ENCODE measurements around the gene PRKCH.

The PRKCH gene

GRCh38 chr14:61476105-61476753 is 154.8 kb downstream of the PRKCH start:
- H3K9ac ChIP-seq (ENCODE audit: low read length), result no peak overlapping the region
- H3K27me3 ChIP-seq (ENCODE audit: control insufficient read depth, insufficient read depth, low read length), result no peaks in the 10 kb centered on the region
- no peak overlapping the region for H3K27ac ChIP-seq (ENCODE audit: low read depth, low read length)
- 0 out of 2 replicates have a peak, but pooled peaks cover 13% of the 10 kb centered on the region for H3K4me1 ChIP-seq (ENCODE audit: control insufficient read depth, insufficient read depth, low read length)
- H3K9me3 ChIP-seq (ENCODE audit: control insufficient read depth, insufficient read depth, low read depth, low read length), result no peaks in the 10 kb centered on the region
- H3K36me3 ChIP-seq (ENCODE audit: control insufficient read depth, insufficient read depth, low read length), result no peaks in the 10 kb centered on the region
- H3K4me3 ChIP-seq (ENCODE audit: low read depth, low read length), result no peak overlapping the region

DNA sequence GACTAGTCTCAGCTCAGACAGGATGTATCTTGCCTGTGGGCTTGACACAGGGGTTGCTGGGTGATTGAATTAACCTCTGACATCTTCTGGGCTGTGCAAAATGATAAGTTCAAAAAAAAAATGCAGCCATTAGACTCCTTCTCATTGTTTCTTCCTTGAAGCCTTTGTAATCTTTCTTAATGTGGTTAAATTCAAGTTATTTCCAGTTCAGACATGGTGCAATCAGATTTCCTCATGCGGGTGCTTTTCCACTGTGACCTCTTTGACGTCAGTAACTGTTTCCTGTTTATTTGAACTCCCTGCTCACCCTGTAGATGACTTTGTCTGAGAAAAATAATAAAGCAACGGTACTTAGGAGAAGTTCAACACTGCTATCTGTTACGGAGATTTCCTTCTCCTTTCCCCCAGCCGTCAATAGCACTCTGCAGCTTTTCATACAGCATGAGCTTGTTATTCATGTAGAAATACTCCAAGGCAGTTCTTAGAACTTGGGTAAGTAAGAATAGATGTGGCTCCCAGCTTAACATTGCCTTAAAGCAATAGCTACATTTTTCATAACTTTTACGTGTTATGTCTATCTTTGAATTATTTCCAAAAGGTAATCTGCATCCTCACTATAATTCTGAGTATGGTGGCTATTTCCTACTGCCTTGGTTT is 155.5 kb downstream of the PRKCH start:
- Histone ChIP-seq H3K27me3 (ENCODE audit: control insufficient read depth, insufficient read depth, low read length) (no peaks in the 10 kb centered on the region), H3K36me3 (ENCODE audit: control insufficient read depth, insufficient read depth, low read length) (no peaks in the 10 kb centered on the region), H3K27ac (ENCODE audit: low read depth, low read length) (no peak overlapping the region), H3K9me3 (ENCODE audit: control insufficient read depth, insufficient read depth, low read depth, low read length) (no peaks in the 10 kb centered on the region), H3K4me1 (ENCODE audit: control insufficient read depth, insufficient read depth, low read length) (0 out of 2 replicates have a peak, but pooled peaks cover 7% of the 10 kb centered on the region), H3K4me3 (ENCODE audit: low read depth, low read length) (no peak overlapping the region), H3K9ac (ENCODE audit: low read length) (no peak overlapping the region)

- no peaks in the 10 kb centered on the region for H3K4me1 ChIP-seq (ENCODE audit: control insufficient read depth, insufficient read depth, low read length)
- no peak overlapping the region for H3K4me3 ChIP-seq (ENCODE audit: low read depth, low read length)
- H3K27ac ChIP-seq (ENCODE audit: low read depth, low read length), result no peak overlapping the region
- no peaks in the 10 kb centered on the region for H3K9me3 ChIP-seq (ENCODE audit: control insufficient read depth, insufficient read depth, low read depth, low read length)
- no peaks in the 10 kb centered on the region for H3K27me3 ChIP-seq (ENCODE audit: control insufficient read depth, insufficient read depth, low read length)
- no peaks in the 10 kb centered on the region for H3K36me3 ChIP-seq (ENCODE audit: control insufficient read depth, insufficient read depth, low read length)
- no peak overlapping the region for H3K9ac ChIP-seq (ENCODE audit: low read length)
These were observed 156.5 kb downstream of the PRKCH start for GRCh38 chr14:61477712-61478462.

GRCh38 chr14:61478971-61479473 is 157.6 kb downstream of the PRKCH start:
- Histone ChIP-seq H3K4me1 (ENCODE audit: control insufficient read depth, insufficient read depth, low read length) (no peaks in the 10 kb centered on the region), H3K27ac (ENCODE audit: low read depth, low read length) (no peak overlapping the region), H3K36me3 (ENCODE audit: control insufficient read depth, insufficient read depth, low read length) (no peaks in the 10 kb centered on the region), H3K27me3 (ENCODE audit: control insufficient read depth, insufficient read depth, low read length) (no peaks in the 10 kb centered on the region), H3K9ac (ENCODE audit: low read length) (no peak overlapping the region), H3K9me3 (ENCODE audit: control insufficient read depth, insufficient read depth, low read depth, low read length) (no peaks in the 10 kb centered on the region), H3K4me3 (ENCODE audit: low read depth, low read length) (no peak overlapping the region)

DNA sequence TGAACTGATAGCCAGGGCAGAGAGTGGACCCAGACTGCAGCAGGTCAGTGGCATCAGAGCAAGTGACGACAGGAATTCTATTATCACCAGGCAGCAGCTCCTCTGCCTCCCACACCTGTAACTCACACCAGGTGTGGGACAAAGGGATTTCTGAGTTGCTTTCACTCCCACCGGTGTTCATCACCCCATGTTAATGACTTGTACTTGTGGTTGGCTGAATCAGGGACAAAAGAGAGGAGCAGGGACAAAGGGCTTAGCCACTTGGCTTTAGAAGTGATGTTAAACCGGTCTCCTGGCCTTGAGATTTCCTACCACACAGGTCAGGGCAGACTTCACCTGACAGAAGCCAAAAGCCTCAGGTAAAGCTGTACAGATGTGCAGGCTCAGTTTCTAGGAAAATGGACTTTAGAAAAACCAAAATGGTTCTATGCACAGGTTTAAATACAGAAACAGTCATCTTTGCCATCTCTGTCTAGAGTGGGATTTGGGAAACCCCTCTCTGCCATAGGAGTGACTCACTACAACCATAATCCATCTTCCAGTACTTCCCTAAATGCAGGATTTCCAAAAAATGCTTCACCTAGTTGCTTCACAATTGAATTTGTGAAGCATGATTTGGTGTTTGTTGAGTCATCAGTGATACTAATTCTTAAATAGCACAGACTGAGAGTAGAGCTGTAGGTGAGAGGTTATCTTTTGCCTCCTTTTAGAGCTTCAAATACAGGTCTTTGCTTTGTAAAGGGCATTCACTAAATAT is 158.5 kb downstream of the PRKCH start:
- Histone ChIP-seq H3K9ac (ENCODE audit: low read length) (no peak overlapping the region), H3K9me3 (ENCODE audit: control insufficient read depth, insufficient read depth, low read depth, low read length) (no peaks in the 10 kb centered on the region), H3K27me3 (ENCODE audit: control insufficient read depth, insufficient read depth, low read length) (no peaks in the 10 kb centered on the region), H3K27ac (ENCODE audit: low read depth, low read length) (no peak overlapping the region), H3K4me3 (ENCODE audit: low read depth, low read length) (no peak overlapping the region), H3K36me3 (ENCODE audit: control insufficient read depth, insufficient read depth, low read length) (no peaks in the 10 kb centered on the region), H3K4me1 (ENCODE audit: control insufficient read depth, insufficient read depth, low read length) (no peaks in the 10 kb centered on the region)

DNA sequence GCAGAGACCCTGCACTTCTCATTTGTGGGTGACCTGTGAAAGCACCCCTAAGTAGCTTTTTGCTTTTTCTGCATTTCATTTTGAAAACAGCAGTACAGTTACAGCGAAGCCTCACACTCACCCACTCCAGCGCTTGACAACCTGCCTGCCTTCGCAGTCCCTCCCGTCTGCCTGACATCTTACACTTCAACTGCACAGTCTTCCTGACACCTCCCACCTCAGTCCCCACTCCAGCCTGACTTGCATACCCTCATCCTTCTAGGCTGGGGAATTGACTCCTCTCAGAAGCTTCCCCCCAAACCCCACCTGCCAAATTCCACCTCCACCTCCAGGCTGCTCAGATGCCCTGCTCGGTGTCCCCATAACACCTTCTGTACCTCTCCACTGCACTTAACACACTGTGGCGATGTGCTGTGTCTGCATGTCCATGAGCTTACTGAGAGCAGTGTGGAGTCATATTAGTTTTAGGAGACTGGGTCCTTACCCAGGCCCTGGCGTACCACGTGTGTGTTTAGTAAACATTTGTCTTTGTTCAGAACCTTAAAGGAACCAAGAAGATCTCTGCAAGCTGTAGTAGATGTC is 159.4 kb downstream of the PRKCH start:
- H3K9ac ChIP-seq (ENCODE audit: low read length), result no peak overlapping the region
- H3K9me3 ChIP-seq (ENCODE audit: control insufficient read depth, insufficient read depth, low read depth, low read length), result no peaks in the 10 kb centered on the region
- no peaks in the 10 kb centered on the region for H3K36me3 ChIP-seq (ENCODE audit: control insufficient read depth, insufficient read depth, low read length)
- H3K4me3 ChIP-seq (ENCODE audit: low read depth, low read length), result no peak overlapping the region
- H3K4me1 ChIP-seq (ENCODE audit: control insufficient read depth, insufficient read depth, low read length), result no peaks in the 10 kb centered on the region
- H3K27me3 ChIP-seq (ENCODE audit: control insufficient read depth, insufficient read depth, low read length), result no peaks in the 10 kb centered on the region
- H3K27ac ChIP-seq (ENCODE audit: low read depth, low read length), result no peak overlapping the region

- Histone ChIP-seq H3K9me3 (ENCODE audit: control insufficient read depth, insufficient read depth, low read depth, low read length) (no peaks in the 10 kb centered on the region), H3K36me3 (ENCODE audit: control insufficient read depth, insufficient read depth, low read length) (no peaks in the 10 kb centered on the region), H3K9ac (ENCODE audit: low read length) (no peak overlapping the region), H3K27me3 (ENCODE audit: control insufficient read depth, insufficient read depth, low read length) (no peaks in the 10 kb centered on the region), H3K4me3 (ENCODE audit: low read depth, low read length) (no peak overlapping the region), H3K4me1 (ENCODE audit: control insufficient read depth, insufficient read depth, low read length) (no peaks in the 10 kb centered on the region), H3K27ac (ENCODE audit: low read depth, low read length) (no peak overlapping the region)
These were observed 160.3 kb downstream of the PRKCH start for GRCh38 chr14:61481701-61482100.

DNA sequence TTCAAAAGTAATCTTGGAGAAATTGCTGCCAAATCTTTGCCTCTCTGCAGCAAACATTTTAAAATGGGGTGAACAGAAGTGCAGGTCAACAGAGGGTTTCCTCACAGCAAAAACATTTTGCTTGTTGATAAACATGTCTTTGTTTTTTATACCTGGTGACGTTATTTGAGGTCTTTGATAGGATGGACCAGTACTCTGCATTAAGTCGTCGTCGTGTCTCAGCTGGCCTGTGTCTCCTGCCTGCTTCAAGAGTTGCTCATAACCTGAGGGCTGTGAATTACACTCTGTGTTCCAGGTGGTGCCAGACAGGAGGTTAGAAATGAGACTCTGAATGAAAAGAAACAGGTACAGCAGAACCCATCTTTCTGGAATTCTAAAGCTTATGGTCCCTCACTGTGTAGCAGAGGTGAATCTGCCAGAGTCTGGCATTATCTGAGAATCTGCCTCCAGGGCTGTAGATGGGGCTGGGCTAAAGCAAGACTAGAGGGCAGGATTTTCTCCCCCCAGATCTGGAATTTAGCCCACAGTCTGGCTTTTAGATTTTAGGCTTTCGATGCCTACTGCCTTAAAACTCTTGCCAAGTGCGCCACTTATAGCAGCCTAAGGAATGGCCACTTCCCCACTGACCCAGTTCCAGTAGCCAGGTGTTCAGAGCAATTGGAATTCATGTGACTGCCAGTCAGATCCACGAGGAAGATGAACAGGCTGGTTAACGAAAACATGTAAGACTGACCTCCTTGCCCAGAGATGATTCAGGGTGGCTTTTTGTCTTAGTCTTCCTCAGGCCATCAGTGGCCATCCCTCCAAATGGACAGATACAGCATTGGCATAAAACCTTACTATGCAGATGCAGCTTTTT is 161.2 kb downstream of the PRKCH start:
- Histone ChIP-seq H3K9ac (ENCODE audit: low read length) (no peak overlapping the region), H3K4me3 (ENCODE audit: low read depth, low read length) (no peak overlapping the region), H3K27ac (ENCODE audit: low read depth, low read length) (no peak overlapping the region), H3K9me3 (ENCODE audit: control insufficient read depth, insufficient read depth, low read depth, low read length) (no peaks in the 10 kb centered on the region), H3K4me1 (ENCODE audit: control insufficient read depth, insufficient read depth, low read length) (no peaks in the 10 kb centered on the region), H3K27me3 (ENCODE audit: control insufficient read depth, insufficient read depth, low read length) (no peaks in the 10 kb centered on the region), H3K36me3 (ENCODE audit: control insufficient read depth, insufficient read depth, low read length) (no peaks in the 10 kb centered on the region)

GRCh38 chr14:61483476-61483875 is 162.1 kb downstream of the PRKCH start:
- Histone ChIP-seq H3K4me1 (ENCODE audit: control insufficient read depth, insufficient read depth, low read length) (no peaks in the 10 kb centered on the region), H3K36me3 (ENCODE audit: control insufficient read depth, insufficient read depth, low read length) (no peaks in the 10 kb centered on the region), H3K4me3 (ENCODE audit: low read depth, low read length) (no peak overlapping the region), H3K9me3 (ENCODE audit: control insufficient read depth, insufficient read depth, low read depth, low read length) (no peaks in the 10 kb centered on the region), H3K27me3 (ENCODE audit: control insufficient read depth, insufficient read depth, low read length) (no peaks in the 10 kb centered on the region), H3K27ac (ENCODE audit: low read depth, low read length) (no peak overlapping the region), H3K9ac (ENCODE audit: low read length) (no peak overlapping the region)

DNA sequence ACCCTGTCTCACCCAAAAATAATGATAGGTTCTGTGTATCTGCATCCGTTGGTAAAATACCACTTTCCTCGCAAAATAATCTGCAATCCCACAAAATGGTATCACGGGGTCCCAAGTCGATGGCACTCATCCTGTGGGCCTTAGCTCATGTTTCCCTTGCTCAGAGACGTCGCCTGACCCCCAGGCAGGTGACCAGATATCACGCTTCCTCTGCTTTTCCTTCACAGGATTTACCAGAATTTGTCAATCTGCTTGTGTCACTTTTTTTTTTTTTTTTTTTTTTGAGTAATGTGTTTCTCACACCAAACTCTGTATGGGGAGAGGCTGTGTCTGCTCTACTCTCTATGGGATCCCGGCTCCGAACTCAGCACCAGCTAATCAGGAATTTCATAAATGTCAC is 162.7 kb downstream of the PRKCH start:
- no peaks in the 10 kb centered on the region for H3K36me3 ChIP-seq (ENCODE audit: control insufficient read depth, insufficient read depth, low read length)
- no peak overlapping the region for H3K27ac ChIP-seq (ENCODE audit: low read depth, low read length)
- H3K9me3 ChIP-seq (ENCODE audit: control insufficient read depth, insufficient read depth, low read depth, low read length), result no peaks in the 10 kb centered on the region
- no peak overlapping the region for H3K9ac ChIP-seq (ENCODE audit: low read length)
- no peaks in the 10 kb centered on the region for H3K4me1 ChIP-seq (ENCODE audit: control insufficient read depth, insufficient read depth, low read length)
- H3K4me3 ChIP-seq (ENCODE audit: low read depth, low read length), result no peak overlapping the region
- H3K27me3 ChIP-seq (ENCODE audit: control insufficient read depth, insufficient read depth, low read length), result no peaks in the 10 kb centered on the region
